SK-N-SH (cell line): Measurements from ENCODE around the gene THAP2. TPM values are rescaled to one million over a fixed set of nuclear protein-coding genes. Genes with fewer than 3 reads are reported as not detected.

ENCODE experiments used
- CTCF ChIA-PET: fragments of 300-600, 350-600 bp; formaldehyde crosslinking; extraction: SDS; loops from one replicate; lab custom pipeline; 2021; lab: Yijun Ruan, JAX
- POLR2A ChIA-PET: fragments of 350-600 bp; sonication (Branson Sonifier 250); formaldehyde crosslinking; extraction: SDS; loops from one replicate; lab custom pipeline; 2020; ENCODE audit warnings: antibody characterized with exemption, inconsistent platforms; lab: Yijun Ruan, JAX
- DNase-seq: peaks from one replicate; pipeline ENCODE4 v3.0.0; 2012
- H2AFZ ChIP-seq: fragments of 200-600 bp; sonication (generic); 2 replicates; pipeline ENCODE4 v1.8.1; 2016; ENCODE audit warnings: antibody characterized with exemption, mild to moderate bottlenecking, low read depth
- H3F3A ChIP-seq: fragments of 200-600 bp; sonication (generic); replicated peaks from 2 replicates; pipeline ENCODE3; 2016; ENCODE audit warnings: antibody characterized with exemption, mild to moderate bottlenecking; ENCODE audit not compliant: insufficient read depth
- H3K27ac ChIP-seq, 2 experiments: fragments of 200-500 bp in 1 of 2; fragments of 200-600 bp in 1 of 2; sonication (Bioruptor generic) in 1 of 2; sonication (generic), shearing (Covaris generic) in 1 of 2; 2 replicates each; pipeline versions ENCODE4 v1.5.1 to v1.6.1; 2014 to 2016; ENCODE audit warnings: low read depth in 2 of 2, inconsistent platforms in 1 of 2, low read length in 1 of 2, mild to moderate bottlenecking in 1 of 2, mixed read lengths in 1 of 2
- H3K27me3 ChIP-seq: fragments of 200-600 bp; sonication (generic), shearing (Covaris generic); 2 replicates; pipeline ENCODE4 v1.6.1; 2016; ENCODE audit warnings: mixed run types; ENCODE audit not compliant: insufficient read depth
- H3K36me3 ChIP-seq, 2 experiments: fragments of 200-500 bp in 1 of 2; fragments of 200-600 bp in 1 of 2; sonication (Bioruptor generic) in 1 of 2; sonication (generic) in 1 of 2; replicated peaks in 1 of 2; 2 replicates each; pipeline versions ENCODE3 to v1.5.1; 2014 to 2016; ENCODE audit warnings: low read length in 1 of 2, mild to moderate bottlenecking in 1 of 2; ENCODE audit not compliant: insufficient read depth in 2 of 2, control insufficient read depth in 1 of 2
- H3K4me1 ChIP-seq, 2 experiments: fragments of 200-500 bp in 1 of 2; fragments of 200-600 bp in 1 of 2; sonication (Bioruptor generic) in 1 of 2; sonication (generic), shearing (Covaris generic) in 1 of 2; 2 replicates each; pipeline versions ENCODE4 v1.5.1 to v1.6.1; 2014 to 2016; ENCODE audit warnings: low read depth in 1 of 2, low read length in 1 of 2, mixed run types in 1 of 2; ENCODE audit not compliant: insufficient read depth in 2 of 2, control insufficient read depth in 1 of 2
- H3K4me2 ChIP-seq: fragments of 200-600 bp; sonication (generic), shearing (Covaris generic); 2 replicates; pipeline ENCODE4 v1.6.1; 2017; ENCODE audit warnings: mixed run types
- H3K4me3 ChIP-seq, 2 experiments: fragments of 200-500 bp in 1 of 2; fragments of 200-600 bp in 1 of 2; sonication (Bioruptor generic) in 1 of 2; sonication (generic), shearing (Covaris generic) in 1 of 2; 2 replicates each; pipeline versions ENCODE4 v1.5.1 to v1.8.1; 2014 to 2016; ENCODE audit warnings: low read depth in 2 of 2, inconsistent platforms in 1 of 2, low read length in 1 of 2, mild to moderate bottlenecking in 1 of 2, mixed read lengths in 1 of 2, moderate library complexity in 1 of 2
- H3K79me2 ChIP-seq: fragments of 200-600 bp; sonication (generic); 2 replicates; pipeline ENCODE4 v1.8.1; 2017; ENCODE audit warnings: mild to moderate bottlenecking; ENCODE audit not compliant: insufficient read depth
- H3K9ac ChIP-seq: fragments of 200-600 bp; sonication (generic); 2 replicates; pipeline ENCODE4 v1.6.1; 2017; ENCODE audit warnings: mixed run types
- H3K9me2 ChIP-seq: fragments of 200-600 bp; sonication (generic); 2 replicates; pipeline ENCODE4 v1.6.1; 2017; ENCODE audit warnings: mixed run types
- H3K9me3 ChIP-seq: fragments of 200-600 bp; sonication (generic); 2 replicates; pipeline ENCODE4 v1.6.1; 2017; ENCODE audit warnings: mixed run types, mild to moderate bottlenecking, moderate library complexity
- H4K20me1 ChIP-seq: fragments of 200-600 bp; sonication (generic); 2 replicates; pipeline ENCODE4 v1.6.1; 2017; ENCODE audit warnings: mild to moderate bottlenecking, mixed run types; ENCODE audit not compliant: insufficient read depth
- CHD2 ChIP-seq: fragments of 150-350 bp; IDR thresholded peaks from 2 replicates; pipeline ENCODE4 v1.6.1; 2018; ENCODE audit warnings: low read length; ENCODE audit not compliant: partially characterized antibody
- ELF1 ChIP-seq: IDR thresholded peaks from 2 replicates; pipeline ENCODE4 v1.4.0; 2012
- EP300 ChIP-seq, 2 experiments: IDR thresholded peaks; 2 replicates each; pipeline versions ENCODE4 v1.4.0 to v1.6.1; 2012; ENCODE audit warnings: borderline replicate concordance in 1 of 2, low read depth in 1 of 2, low read length in 1 of 2
- EZH2phosphoT487 ChIP-seq: fragments of 200-600 bp; sonication (generic); IDR thresholded peaks from 2 replicates; pipeline ENCODE4 v1.6.1; 2017; ENCODE audit warnings: low read depth, mixed run types, mild to moderate bottlenecking, antibody characterized with exemption, moderate library complexity, borderline replicate concordance
- FOSL2 ChIP-seq: IDR thresholded peaks from 2 replicates; pipeline ENCODE4 v1.4.0; 2012; ENCODE audit warnings: low read depth, mild to moderate bottlenecking, moderate library complexity, borderline replicate concordance
- FOXJ3 ChIP-seq: sonication (generic); formaldehyde crosslinking; IDR thresholded peaks from 2 replicates; pipeline ENCODE4 v1.5.1; 2020; ENCODE audit warnings: mild to moderate bottlenecking, missing genetic modification reagents
- GABPA ChIP-seq: IDR thresholded peaks from 2 replicates; pipeline ENCODE4 v1.4.0; 2012; ENCODE audit warnings: low read depth, mild to moderate bottlenecking
- GATA2 ChIP-seq: sonication (generic); formaldehyde crosslinking; IDR thresholded peaks from 2 replicates; pipeline ENCODE4 v1.5.0; 2020; ENCODE audit warnings: mild to moderate bottlenecking, missing genetic modification reagents
- JUND ChIP-seq: IDR thresholded peaks from 2 replicates; pipeline ENCODE4 v1.4.0; 2012
- MXI1 ChIP-seq: IDR thresholded peaks from 2 replicates; pipeline ENCODE4 v1.6.1; 2012; ENCODE audit warnings: mild to moderate bottlenecking, low read depth, low read length, improper control_type of control experiment
- NRF1 ChIP-seq: IDR thresholded peaks from 2 replicates; pipeline ENCODE4 v1.6.1; 2012; ENCODE audit warnings: low read depth, mild to moderate bottlenecking, low read length
- POLR2AphosphoS5 ChIP-seq: IDR thresholded peaks from 2 replicates; pipeline ENCODE4 v1.6.1; 2012; ENCODE audit warnings: low read depth, low read length
- RAD21 ChIP-seq: IDR thresholded peaks from 2 replicates; pipeline ENCODE4 v1.6.1; 2012; ENCODE audit warnings: mild to moderate bottlenecking, low read length
- RFX5 ChIP-seq: IDR thresholded peaks from 2 replicates; pipeline ENCODE4 v1.6.1; 2012; ENCODE audit warnings: mild to moderate bottlenecking, improper control_type of control experiment, low read length
- RXRA ChIP-seq: IDR thresholded peaks from 2 replicates; pipeline ENCODE4 v1.4.0; 2012; ENCODE audit warnings: low read depth, mild to moderate bottlenecking, borderline replicate concordance
- SIN3A ChIP-seq: IDR thresholded peaks from 2 replicates; pipeline ENCODE4 v1.6.1; 2012; ENCODE audit warnings: low read depth, mild to moderate bottlenecking, low read length, moderate library complexity, borderline replicate concordance
- SMC3 ChIP-seq: IDR thresholded peaks from 2 replicates; pipeline ENCODE4 v1.6.1; 2012; ENCODE audit warnings: low read depth, low read length, improper control_type of control experiment
- TCF12 ChIP-seq: IDR thresholded peaks from 2 replicates; pipeline ENCODE4 v1.4.0; 2012
- TEAD4 ChIP-seq: IDR thresholded peaks from 2 replicates; pipeline ENCODE4 v1.4.0; 2012; ENCODE audit warnings: mild to moderate bottlenecking, borderline replicate concordance; ENCODE audit not compliant: insufficient read depth
- WGBS: methylation state at CpG from one replicate; pipeline ENCODE4 v1.1.6; 2017; ENCODE audit warnings: low lambda C conversion rate; 5-methylcytosine and 5-hydroxymethylcytosine counted together
- polyA plus RNA-seq, 3 experiments: library from polyadenylated mRNA; depleted of rRNA; stranded (reverse); fragments of >200 nt; gene quantifications; 2 replicates each; pipeline ENCODE4 v1.2.3, GENCODE V29; 2012
- TF ChIP-seq, protein P1 (sequence below): IDR thresholded peaks from 2 replicates; pipeline ENCODE4 v1.4.0; 2012; ENCODE audit warnings: low read depth, borderline replicate concordance
- TF ChIP-seq, protein P2 (sequence below): IDR thresholded peaks from 2 replicates; pipeline ENCODE4 v1.4.0; 2012; ENCODE audit warnings: low read depth
- TF ChIP-seq, protein P3 (sequence below): fragments of 150-350 bp; IDR thresholded peaks from 2 replicates; pipeline ENCODE4 v1.6.1; 2017; ENCODE audit warnings: antibody characterized with exemption, low read length, low read depth, borderline replicate concordance
- TF ChIP-seq, protein P4 (sequence below): fragments of 150-350 bp; IDR thresholded peaks from 2 replicates; pipeline ENCODE4 v1.6.1; 2016; ENCODE audit warnings: mild to moderate bottlenecking, low read depth, low read length

The THAP2 gene
- polyA plus RNA-seq, 1 of the 3 experiments (the other 2 are of a cell fraction) = 2.9 TPM

DNA sequence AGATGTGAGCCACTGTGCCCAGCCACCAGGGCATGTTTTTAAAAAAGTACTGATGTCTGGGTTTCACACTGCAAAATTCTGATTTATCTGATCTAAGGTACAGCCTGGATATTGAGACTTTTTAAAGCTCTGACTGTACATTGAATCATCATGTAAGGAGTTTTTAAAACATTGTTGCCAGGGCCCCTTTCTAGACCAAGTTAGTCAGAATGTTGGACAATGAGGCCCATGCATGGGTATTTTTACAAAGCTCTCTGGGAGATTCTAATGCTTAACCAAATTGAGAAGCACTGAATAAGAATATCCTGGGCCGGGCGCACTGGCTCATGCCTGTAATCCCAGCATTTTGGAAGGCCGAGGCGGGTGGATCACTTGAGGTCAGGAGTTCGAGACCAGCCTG, 38.5 kb downstream of the THAP2 start (continued):
- TF ChIP-seq GABPA (no peak), RFX5 (no peak), JUND (no peak), RXRA (no peak), NRF1 (no peak), FOSL2 (no peak)

- Histone ChIP-seq H3K27me3 (no peaks in the 10 kb centered on the region), H3K4me1 (no peaks in the 10 kb centered on the region), H3K9me2 (no peaks in the 10 kb centered on the region), H3K4me3 (no peak overlapping the region), H3K79me2 (no peaks in the 10 kb centered on the region), H3K9ac (no peak overlapping the region), H3K9me3 (no peaks in the 10 kb centered on the region), H2AFZ (no peak overlapping the region), H3K36me3 (peaks cover 22 to 39% of the 10 kb centered on the region in 2 experiments), H3F3A (no peaks in the 10 kb centered on the region), H3K27ac (no peak overlapping the region), H3K4me2 (no peak overlapping the region), H4K20me1 (no peaks in the 10 kb centered on the region)
- WGBS = 94% methylated on average over 2 of the region's 2 CpGs
- TF ChIP-seq POLR2AphosphoS5 = no peak
- no peak for TF ChIP-seq FOSL2
- no peak for TF ChIP-seq SMC3
- TF ChIP-seq CHD2 = no peak
- TF ChIP-seq TEAD4 = no peak
- TF ChIP-seq RAD21 = no peak
- no peak for TF ChIP-seq FOXJ3 (CRISPR knock-in tag)
- no peak for TF ChIP-seq EZH2phosphoT487
- TF ChIP-seq MXI1 = no peak
- no peak for TF ChIP-seq RFX5
- TF ChIP-seq TCF12 = no peak
- no peak for TF ChIP-seq SIN3A
- TF ChIP-seq, protein P1, sequence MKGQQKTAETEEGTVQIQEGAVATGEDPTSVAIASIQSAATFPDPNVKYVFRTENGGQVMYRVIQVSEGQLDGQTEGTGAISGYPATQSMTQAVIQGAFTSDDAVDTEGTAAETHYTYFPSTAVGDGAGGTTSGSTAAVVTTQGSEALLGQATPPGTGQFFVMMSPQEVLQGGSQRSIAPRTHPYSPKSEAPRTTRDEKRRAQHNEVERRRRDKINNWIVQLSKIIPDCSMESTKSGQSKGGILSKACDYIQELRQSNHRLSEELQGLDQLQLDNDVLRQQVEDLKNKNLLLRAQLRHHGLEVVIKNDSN = no peak
- DNase-seq = no peak
- ChIA-PET POLR2A (interaction anchor here (0.7 kb wide), 1 partner anchor 39 kb away, joined by 3 read pairs; the partner anchor contains the start of gene THAP2), CTCF (interaction anchor here (1.0 to 3.5 kb wide), 4 partner anchors 17 to 486 kb away, joined by 3 to 10 read pairs (median 6); partner anchors contain the start of gene TMEM19)
Observed at GRCh38 chr12:71703206-71703605, 39.1 kb downstream of the THAP2 start.

DNA sequence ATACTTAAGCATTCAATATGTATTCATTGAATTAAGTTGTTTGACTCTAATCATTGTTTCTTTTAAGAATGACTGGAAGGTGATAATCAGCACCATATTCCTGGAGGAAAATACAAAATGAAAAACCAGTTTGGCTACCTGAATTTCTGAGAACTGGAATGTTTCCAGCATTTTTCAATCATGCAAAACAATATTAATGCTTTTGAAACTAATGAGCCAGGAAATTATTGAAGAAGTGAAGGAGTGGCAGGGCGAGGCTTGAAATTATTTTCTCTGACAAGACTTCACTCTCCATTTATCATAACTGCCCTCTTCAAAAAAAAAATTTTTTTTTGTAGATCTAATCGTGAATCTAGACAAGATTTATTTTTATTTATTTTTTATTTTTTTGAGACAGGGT, 40.8 kb downstream of the THAP2 start:
- no peak overlapping the region for H3K9ac ChIP-seq
- H3K27ac ChIP-seq = no peak overlapping the region
- H3K9me2 ChIP-seq = no peaks in the 10 kb centered on the region
- no peak overlapping the region for H3K4me3 ChIP-seq
- peaks cover 2% of the 10 kb centered on the region for H3F3A ChIP-seq
- no peak overlapping the region for H3K4me2 ChIP-seq
- H4K20me1 ChIP-seq = no peaks in the 10 kb centered on the region
- no peaks in the 10 kb centered on the region for H3K27me3 ChIP-seq
- H3K9me3 ChIP-seq = no peaks in the 10 kb centered on the region
- POLR2A ChIA-PET = no interaction called here
- 0 out of 4 replicates have a peak, but pooled peaks cover 0 to 8% of the 10 kb centered on the region in 2 experiments for H3K4me1 ChIP-seq
- H3K36me3 ChIP-seq = peaks cover 12 to 25% of the 10 kb centered on the region in 2 experiments
- H2AFZ ChIP-seq = no peak overlapping the region
- CTCF ChIA-PET = interaction anchor here (1.5 to 3.5 kb wide), 3 partner anchors 18 to 42 kb away, joined by 4 to 10 read pairs (median 5); partner anchors contain the start of gene TMEM19
- no peaks in the 10 kb centered on the region for H3K79me2 ChIP-seq
- 96% methylated on average over 2 of the region's 2 CpGs for WGBS
- no peak for DNase-seq
- TF ChIP-seq GATA2 (no peak), RFX5 (no peak), FOXJ3 (CRISPR knock-in tag) (no peak), EP300 (IDR thresholded peaks at IDR 0.05; ENCODE audit: borderline replicate concordance in 1 of 2, low read depth in 1 of 2, low read length in 1 of 2) (no peak), EZH2phosphoT487 (no peak), ELF1 (no peak), SMC3 (no peak), RAD21 (no peak), GABPA (no peak), NRF1 (no peak)
- TF ChIP-seq, protein P2, sequence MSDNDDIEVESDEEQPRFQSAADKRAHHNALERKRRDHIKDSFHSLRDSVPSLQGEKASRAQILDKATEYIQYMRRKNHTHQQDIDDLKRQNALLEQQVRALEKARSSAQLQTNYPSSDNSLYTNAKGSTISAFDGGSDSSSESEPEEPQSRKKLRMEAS = no peak
- TF ChIP-seq, protein P3, sequence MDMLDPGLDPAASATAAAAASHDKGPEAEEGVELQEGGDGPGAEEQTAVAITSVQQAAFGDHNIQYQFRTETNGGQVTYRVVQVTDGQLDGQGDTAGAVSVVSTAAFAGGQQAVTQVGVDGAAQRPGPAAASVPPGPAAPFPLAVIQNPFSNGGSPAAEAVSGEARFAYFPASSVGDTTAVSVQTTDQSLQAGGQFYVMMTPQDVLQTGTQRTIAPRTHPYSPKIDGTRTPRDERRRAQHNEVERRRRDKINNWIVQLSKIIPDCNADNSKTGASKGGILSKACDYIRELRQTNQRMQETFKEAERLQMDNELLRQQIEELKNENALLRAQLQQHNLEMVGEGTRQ = no peak
- TF ChIP-seq, protein P4, sequence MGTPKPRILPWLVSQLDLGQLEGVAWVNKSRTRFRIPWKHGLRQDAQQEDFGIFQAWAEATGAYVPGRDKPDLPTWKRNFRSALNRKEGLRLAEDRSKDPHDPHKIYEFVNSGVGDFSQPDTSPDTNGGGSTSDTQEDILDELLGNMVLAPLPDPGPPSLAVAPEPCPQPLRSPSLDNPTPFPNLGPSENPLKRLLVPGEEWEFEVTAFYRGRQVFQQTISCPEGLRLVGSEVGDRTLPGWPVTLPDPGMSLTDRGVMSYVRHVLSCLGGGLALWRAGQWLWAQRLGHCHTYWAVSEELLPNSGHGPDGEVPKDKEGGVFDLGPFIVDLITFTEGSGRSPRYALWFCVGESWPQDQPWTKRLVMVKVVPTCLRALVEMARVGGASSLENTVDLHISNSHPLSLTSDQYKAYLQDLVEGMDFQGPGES = no peak
